GM23338 (cell line): ENCODE data around the gene TFF2.

Experiments used
- CREB1 ChIP-seq: fragments of 250-450 bp; sonication (Bioruptor Pico); IDR thresholded peaks from 2 replicates; pipeline ENCODE4 v1.5.0; 2020; ENCODE audit warnings: low read depth, mild to moderate bottlenecking, moderate library complexity
- EZH2 ChIP-seq: fragments of 200-600 bp; sonication (generic); IDR thresholded peaks from one replicate; pipeline ENCODE4 v1.8.0; 2017; ENCODE audit warnings: antibody characterized with exemption, mild to moderate bottlenecking, low read depth; ENCODE audit not compliant: unreplicated experiment
- EZH2phosphoT487 ChIP-seq: fragments of 200-600 bp; sonication (generic); IDR thresholded peaks from one replicate; pipeline ENCODE4 v1.8.1; 2018; ENCODE audit warnings: antibody characterized with exemption; ENCODE audit not compliant: unreplicated experiment
- POLR2AphosphoS5 ChIP-seq: IDR thresholded peaks from 2 replicates; pipeline ENCODE4 v1.6.1; 2016; ENCODE audit warnings: antibody characterized with exemption, low read depth
- ZNF114 ChIP-seq: fragments of 250-450 bp; sonication (Bioruptor Pico); IDR thresholded peaks from 2 replicates; pipeline ENCODE4 v1.5.0; 2020; ENCODE audit warnings: mild to moderate bottlenecking, moderate library complexity
- ZNF331 ChIP-seq: fragments of 250-450 bp; sonication (Bioruptor Pico); IDR thresholded peaks from 2 replicates; pipeline ENCODE4 v1.5.0; 2020; ENCODE audit warnings: low read depth, mild to moderate bottlenecking, moderate library complexity
- TF ChIP-seq, protein P1 (sequence below), 2 experiments: fragments of 200-600 bp in 1 of 2; sonication (generic) in 1 of 2; conservative IDR thresholded peaks; 2 replicates each; pipeline versions ENCODE4 v1.5.1 to v1.6.1; 2016 to 2017; ENCODE audit warnings: antibody characterized with exemption in 2 of 2, low read depth in 2 of 2, mild to moderate bottlenecking in 2 of 2, moderate library complexity in 1 of 2

DNA sequence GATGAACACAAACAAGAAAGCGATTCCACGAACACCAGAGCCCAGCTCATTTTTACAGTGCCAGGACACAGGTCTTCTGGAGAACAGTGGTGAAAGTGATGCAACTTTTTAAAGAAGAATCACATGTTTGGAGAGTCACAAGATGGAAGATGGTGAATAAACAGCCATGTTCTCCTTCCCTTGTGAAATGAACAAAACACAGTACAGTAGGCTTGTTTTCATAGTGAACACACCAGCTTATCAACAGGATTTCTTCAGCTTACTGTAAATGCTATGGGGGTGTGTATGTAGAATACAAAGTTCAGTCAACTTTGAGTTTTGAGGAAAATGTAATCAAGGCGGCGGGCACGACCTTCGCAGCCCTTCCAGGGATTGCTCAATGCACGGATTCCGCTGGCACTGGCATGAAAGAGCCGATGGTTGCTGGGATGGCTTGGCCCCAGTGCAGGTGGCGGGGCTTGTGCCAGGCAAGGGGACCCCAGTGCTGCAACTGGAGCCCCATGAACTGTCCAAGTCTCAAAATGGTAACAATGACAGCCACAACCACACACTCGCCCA, 35.3 kb upstream of the TFF2 start:
- TF ChIP-seq, protein P1, sequence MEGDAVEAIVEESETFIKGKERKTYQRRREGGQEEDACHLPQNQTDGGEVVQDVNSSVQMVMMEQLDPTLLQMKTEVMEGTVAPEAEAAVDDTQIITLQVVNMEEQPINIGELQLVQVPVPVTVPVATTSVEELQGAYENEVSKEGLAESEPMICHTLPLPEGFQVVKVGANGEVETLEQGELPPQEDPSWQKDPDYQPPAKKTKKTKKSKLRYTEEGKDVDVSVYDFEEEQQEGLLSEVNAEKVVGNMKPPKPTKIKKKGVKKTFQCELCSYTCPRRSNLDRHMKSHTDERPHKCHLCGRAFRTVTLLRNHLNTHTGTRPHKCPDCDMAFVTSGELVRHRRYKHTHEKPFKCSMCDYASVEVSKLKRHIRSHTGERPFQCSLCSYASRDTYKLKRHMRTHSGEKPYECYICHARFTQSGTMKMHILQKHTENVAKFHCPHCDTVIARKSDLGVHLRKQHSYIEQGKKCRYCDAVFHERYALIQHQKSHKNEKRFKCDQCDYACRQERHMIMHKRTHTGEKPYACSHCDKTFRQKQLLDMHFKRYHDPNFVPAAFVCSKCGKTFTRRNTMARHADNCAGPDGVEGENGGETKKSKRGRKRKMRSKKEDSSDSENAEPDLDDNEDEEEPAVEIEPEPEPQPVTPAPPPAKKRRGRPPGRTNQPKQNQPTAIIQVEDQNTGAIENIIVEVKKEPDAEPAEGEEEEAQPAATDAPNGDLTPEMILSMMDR (conservative IDR thresholded peaks at IDR 0.05; ENCODE audit: low read depth in 2 of 2), result no peak
- TF ChIP-seq EZH2, result no peak
- no peak for TF ChIP-seq EZH2phosphoT487
- TF ChIP-seq POLR2AphosphoS5, result no peak
- TF ChIP-seq CREB1 (CRISPR knock-in tag), result no peak
- TF ChIP-seq ZNF114 (CRISPR knock-in tag), result no peak
- no peak for TF ChIP-seq ZNF331
